MM.1S (cell line): Measurements from ENCODE around the gene TTC17.

Source experiments
- DNase-seq: peaks from one replicate; pipeline ENCODE4 v3.0.0-alpha.2; 2015
- H2AFZ ChIP-seq: fragments of 300-600 bp; sonication (generic); 2 replicates; pipeline ENCODE4 v1.6.0; 2016; ENCODE audit warnings: antibody characterized with exemption, low read length
- H3F3A ChIP-seq: fragments of 300-600 bp; sonication (generic); 2 replicates; pipeline ENCODE4 v1.6.1; 2016; ENCODE audit warnings: mild to moderate bottlenecking, antibody characterized with exemption, low read length, moderate library complexity, mixed read lengths; ENCODE audit not compliant: insufficient read depth
- H3K27ac ChIP-seq: fragments of 300-600 bp; sonication (generic); 2 replicates; pipeline ENCODE4 v1.5.1; 2016; ENCODE audit warnings: mild to moderate bottlenecking, low read length
- H3K27me3 ChIP-seq: fragments of 300-600 bp; sonication (generic); replicated peaks from 2 replicates; pipeline ENCODE4 v1.6.0; 2016; ENCODE audit warnings: low read length; ENCODE audit not compliant: insufficient read depth
- H3K36me3 ChIP-seq: fragments of 300-600 bp; sonication (generic); replicated peaks from 2 replicates; pipeline ENCODE4 v1.6.1; 2016; ENCODE audit warnings: mild to moderate bottlenecking, low read length, mixed read lengths; ENCODE audit not compliant: insufficient read depth
- H3K4me1 ChIP-seq: fragments of 300-600 bp; sonication (generic); 2 replicates; pipeline ENCODE4 v1.6.1; 2016; ENCODE audit warnings: low read length, mixed read lengths
- H3K4me2 ChIP-seq: fragments of 300-600 bp; sonication (generic); 2 replicates; pipeline ENCODE4 v1.6.0; 2016; ENCODE audit warnings: low read depth, low read length
- H3K4me3 ChIP-seq: fragments of 300-600 bp; sonication (generic); 2 replicates; pipeline ENCODE4 v1.5.1; 2016; ENCODE audit warnings: low read length, mixed read lengths
- H3K79me2 ChIP-seq: fragments of 300-600 bp; sonication (generic); 2 replicates; pipeline ENCODE4 v1.6.1; 2016; ENCODE audit warnings: mixed run types, low read length, mixed read lengths
- H3K9ac ChIP-seq: fragments of 300-600 bp; sonication (generic); 2 replicates; pipeline ENCODE4 v1.6.1; 2016; ENCODE audit warnings: low read length, mixed read lengths
- H3K9me2 ChIP-seq: fragments of 300-600 bp; sonication (generic); replicated peaks from 2 replicates; pipeline ENCODE4 v1.6.1; 2016; ENCODE audit warnings: mild to moderate bottlenecking, low read length, mixed read lengths; ENCODE audit not compliant: insufficient read depth
- H3K9me3 ChIP-seq: fragments of 300-600 bp; sonication (generic); replicated peaks from 2 replicates; pipeline ENCODE4 v1.6.1; 2016; ENCODE audit warnings: mild to moderate bottlenecking, low read length, mixed read lengths; ENCODE audit not compliant: insufficient read depth
- H4K20me1 ChIP-seq: fragments of 300-600 bp; sonication (generic); 2 replicates; pipeline ENCODE4 v1.6.1; 2016; ENCODE audit warnings: mild to moderate bottlenecking, low read length, moderate library complexity, mixed read lengths; ENCODE audit not compliant: insufficient read depth
- EZH2 ChIP-seq: fragments of 300-600 bp; sonication (generic); optimal IDR thresholded peaks from 2 replicates; pipeline ENCODE3; 2017; ENCODE audit warnings: low read depth, mild to moderate bottlenecking, antibody characterized with exemption, low read length, mixed read lengths
- EZH2phosphoT487 ChIP-seq: fragments of 300-600 bp; sonication (generic); IDR thresholded peaks from 2 replicates; pipeline ENCODE4 v1.6.1; 2018; ENCODE audit warnings: antibody characterized with exemption, low read length
- TF ChIP-seq, protein P1 (sequence below): fragments of 300-600 bp; sonication (generic); IDR thresholded peaks from 2 replicates; pipeline ENCODE4 v1.5.1; 2016; ENCODE audit warnings: antibody characterized with exemption, low read length, mixed read lengths

Gene TTC17

DNA sequence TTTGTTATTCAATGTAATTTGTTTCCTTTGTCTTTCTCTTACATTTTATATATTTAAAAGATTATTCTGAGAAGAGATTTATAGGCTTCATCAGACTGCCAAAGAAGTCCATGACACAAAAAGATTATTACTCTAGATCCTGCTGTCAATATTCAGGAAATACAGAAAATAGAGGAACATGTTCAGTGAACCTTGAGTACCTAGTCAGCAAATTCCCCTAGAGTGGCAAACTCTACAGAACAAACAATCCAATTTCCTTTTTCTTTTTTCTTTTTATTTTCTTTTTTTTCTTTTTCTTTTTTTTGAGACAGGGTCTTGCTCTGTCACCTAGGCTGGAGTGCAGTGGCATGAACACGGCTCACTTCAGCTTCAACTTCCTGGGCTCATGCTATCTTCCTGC, 23.9 kb downstream of the TTC17 start:
- H3K36me3 ChIP-seq: no peaks in the 10 kb centered on the region; the same call in 1 of the 2 replicates
- no peaks in the 10 kb centered on the region for H3K9me2 ChIP-seq
- peaks cover 16% of the 10 kb centered on the region for H3K79me2 ChIP-seq
- H2AFZ ChIP-seq: no peak overlapping the region
- no peak overlapping the region for H3K9ac ChIP-seq
- H3K4me3 ChIP-seq: no peak overlapping the region
- H3K27me3 ChIP-seq: no peaks in the 10 kb centered on the region
- H3F3A ChIP-seq: no peaks in the 10 kb centered on the region; the same call in 1 of the 2 replicates
- no peaks in the 10 kb centered on the region for H3K9me3 ChIP-seq
- no peaks in the 10 kb centered on the region for H3K4me1 ChIP-seq
- no peak for TF ChIP-seq EZH2
- TF ChIP-seq EZH2phosphoT487: no peak
- TF ChIP-seq, protein P1, sequence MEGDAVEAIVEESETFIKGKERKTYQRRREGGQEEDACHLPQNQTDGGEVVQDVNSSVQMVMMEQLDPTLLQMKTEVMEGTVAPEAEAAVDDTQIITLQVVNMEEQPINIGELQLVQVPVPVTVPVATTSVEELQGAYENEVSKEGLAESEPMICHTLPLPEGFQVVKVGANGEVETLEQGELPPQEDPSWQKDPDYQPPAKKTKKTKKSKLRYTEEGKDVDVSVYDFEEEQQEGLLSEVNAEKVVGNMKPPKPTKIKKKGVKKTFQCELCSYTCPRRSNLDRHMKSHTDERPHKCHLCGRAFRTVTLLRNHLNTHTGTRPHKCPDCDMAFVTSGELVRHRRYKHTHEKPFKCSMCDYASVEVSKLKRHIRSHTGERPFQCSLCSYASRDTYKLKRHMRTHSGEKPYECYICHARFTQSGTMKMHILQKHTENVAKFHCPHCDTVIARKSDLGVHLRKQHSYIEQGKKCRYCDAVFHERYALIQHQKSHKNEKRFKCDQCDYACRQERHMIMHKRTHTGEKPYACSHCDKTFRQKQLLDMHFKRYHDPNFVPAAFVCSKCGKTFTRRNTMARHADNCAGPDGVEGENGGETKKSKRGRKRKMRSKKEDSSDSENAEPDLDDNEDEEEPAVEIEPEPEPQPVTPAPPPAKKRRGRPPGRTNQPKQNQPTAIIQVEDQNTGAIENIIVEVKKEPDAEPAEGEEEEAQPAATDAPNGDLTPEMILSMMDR: no peak
- H4K20me1 ChIP-seq: no peaks in the 10 kb centered on the region
- H3K27ac ChIP-seq: no peak overlapping the region
- no peak overlapping the region for H3K4me2 ChIP-seq
- no peak for DNase-seq

DNA sequence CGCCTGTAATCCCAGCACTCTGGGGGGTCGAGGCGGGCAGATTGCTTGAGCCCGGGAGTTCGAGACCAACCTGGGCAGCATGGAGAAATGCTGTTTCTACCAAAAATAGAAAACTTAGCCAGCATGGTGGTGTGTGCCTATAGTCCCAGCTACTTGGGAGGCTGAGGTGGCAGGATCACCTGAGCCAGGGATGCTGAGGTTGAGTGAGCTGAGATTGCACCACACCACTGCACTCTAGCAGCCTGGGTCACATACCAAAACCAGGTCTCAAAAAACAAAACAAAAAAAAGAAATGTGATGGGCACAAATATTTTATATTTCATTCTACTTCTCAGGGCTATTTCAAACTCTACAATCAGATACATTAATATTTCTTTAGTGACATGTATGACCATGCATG, 25.7 kb downstream of the TTC17 start:
- Histone ChIP-seq H3K9ac (no peak overlapping the region), H2AFZ (no peak overlapping the region), H3K4me3 (no peak overlapping the region), H3K4me1 (no peaks in the 10 kb centered on the region), H3K36me3 (no peaks in the 10 kb centered on the region; the same call in 1 of the 2 replicates), H3K9me2 (no peaks in the 10 kb centered on the region), H3K27me3 (no peaks in the 10 kb centered on the region), H3F3A (no peaks in the 10 kb centered on the region; the same call in 1 of the 2 replicates), H3K79me2 (peaks cover 6% of the 10 kb centered on the region; the same call in 1 of the 2 replicates), H3K27ac (no peak overlapping the region), H3K9me3 (no peaks in the 10 kb centered on the region), H3K4me2 (no peak overlapping the region), H4K20me1 (no peaks in the 10 kb centered on the region)
- TF ChIP-seq EZH2phosphoT487 (no peak), EZH2 (no peak)
- TF ChIP-seq, protein P1: no peak
- no peak for DNase-seq

DNA sequence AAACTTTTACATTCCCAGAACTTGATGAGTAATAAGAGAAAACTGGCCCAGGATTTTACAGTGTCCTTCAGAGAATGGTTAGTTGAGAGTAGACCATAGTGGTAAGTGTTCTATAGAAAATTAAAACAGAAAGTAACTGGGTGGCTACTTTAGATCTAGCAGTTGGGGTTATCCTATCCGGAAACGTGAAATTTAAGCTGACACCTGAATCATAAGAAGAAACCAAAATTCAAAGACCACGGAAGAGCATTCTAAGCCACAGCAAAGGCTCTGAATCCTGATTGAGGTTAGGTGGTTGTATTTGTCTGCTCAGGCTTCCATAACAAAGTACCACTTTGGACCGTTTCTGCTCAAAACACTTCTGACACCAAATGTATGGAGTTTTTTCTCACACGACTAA, 34.0 kb downstream of the TTC17 start:
- Histone ChIP-seq H3K4me1 (no peaks in the 10 kb centered on the region), H3K27ac (no peak overlapping the region), H3K9me3 (no peaks in the 10 kb centered on the region), H2AFZ (no peak overlapping the region), H4K20me1 (no peaks in the 10 kb centered on the region), H3K4me3 (no peak overlapping the region), H3K9ac (no peak overlapping the region), H3K27me3 (no peaks in the 10 kb centered on the region), H3F3A (no peaks in the 10 kb centered on the region), H3K4me2 (no peak overlapping the region), H3K9me2 (no peaks in the 10 kb centered on the region), H3K79me2 (no peaks in the 10 kb centered on the region), H3K36me3 (peaks cover 5% of the 10 kb centered on the region; the same call in 1 of the 2 replicates)
- DNase-seq: no peak
- TF ChIP-seq EZH2phosphoT487: no peak
- TF ChIP-seq, protein P1: no peak
- TF ChIP-seq EZH2: no peak
